Ectodermal cell (in vitro differentiated cells): ENCODE results near the gene NFATC3.
"Not testable (repeated sequence)": the region's sequence is repeated elsewhere in the genome, so short reads cannot be mapped to it uniquely, and the experiment has no call there.

Experiments used
- H3K27ac ChIP-seq: 2 replicates; pipeline ENCODE4 v1.7.0; 2013; ENCODE audit warnings: mild to moderate bottlenecking, low read depth, low read length; ENCODE audit not compliant: insufficient read depth, poor library complexity, severe bottlenecking
- H3K27me3 ChIP-seq: 2 replicates; pipeline ENCODE4 v1.7.0; 2013; ENCODE audit warnings: mild to moderate bottlenecking, low read length; ENCODE audit not compliant: insufficient read depth, control insufficient read depth, poor library complexity, severe bottlenecking
- H3K36me3 ChIP-seq: one replicate; pipeline ENCODE4 v1.7.0; 2013; ENCODE audit warnings: low read length; ENCODE audit not compliant: control insufficient read depth, insufficient read depth
- H3K4me1 ChIP-seq: one replicate; pipeline ENCODE4 v1.7.0; 2013; ENCODE audit warnings: low read length; ENCODE audit not compliant: control insufficient read depth, insufficient read depth
- H3K4me3 ChIP-seq: 2 replicates; pipeline ENCODE4 v1.7.0; 2013; ENCODE audit warnings: low read depth, low read length, control low read depth; ENCODE audit not compliant: insufficient read depth
- H3K9me3 ChIP-seq: 2 replicates; pipeline ENCODE4 v1.7.0; 2013; ENCODE audit warnings: mild to moderate bottlenecking, low read length, moderate library complexity; ENCODE audit not compliant: control insufficient read depth
- WGBS, 2 experiments: methylation state at CpG; one replicate each; pipeline ENCODE4 v1.1.7; 2013; ENCODE audit warnings: missing lambda C conversion rate in 2 of 2; 5-methylcytosine and 5-hydroxymethylcytosine counted together

NFATC3 gene

GRCh38 chr16:68116256-68116867 lies 31.2 kb downstream of the NFATC3 start:
- no peak overlapping the region for H3K27ac ChIP-seq
- no peaks in the 10 kb centered on the region for H3K4me1 ChIP-seq
- H3K4me3 ChIP-seq, result no peak overlapping the region
- WGBS, 2 experiments, result 98 to 99% methylated on average over 2 of the region's 2 CpGs
- H3K36me3 ChIP-seq, result no peaks in the 10 kb centered on the region
- H3K27me3 ChIP-seq, result no peaks in the 10 kb centered on the region
- H3K9me3 ChIP-seq, result no peaks in the 10 kb centered on the region

DNA sequence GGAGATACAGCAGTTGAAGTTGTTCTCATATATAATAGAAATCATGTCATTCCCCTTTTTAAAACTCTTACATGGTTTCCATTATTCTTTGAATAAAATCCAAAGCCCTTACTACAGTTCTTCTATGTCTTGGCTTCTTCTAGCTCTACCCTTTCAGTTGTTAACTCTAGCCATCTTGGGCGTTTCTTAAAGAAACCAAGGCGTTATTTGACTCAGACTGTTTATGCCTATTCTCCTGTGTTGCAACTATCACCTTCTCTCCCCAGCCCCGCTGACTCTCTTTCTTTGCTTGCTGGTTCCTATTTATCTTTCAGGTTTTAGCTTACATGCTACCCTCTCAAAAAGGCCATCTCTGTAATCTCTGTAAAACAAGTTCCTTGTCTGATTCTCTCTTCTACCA lies 32.7 kb downstream of the NFATC3 start:
- Histone ChIP-seq H3K4me1 (no peaks in the 10 kb centered on the region), H3K27ac (no peak overlapping the region), H3K9me3 (no peaks in the 10 kb centered on the region), H3K4me3 (no peak overlapping the region), H3K36me3 (peaks cover 7% of the 10 kb centered on the region), H3K27me3 (no peaks in the 10 kb centered on the region)
- WGBS, 2 experiments, result 92 to 94% methylated on average over 3 of the region's 3 CpGs

GRCh38 chr16:68118954-68119353 lies 33.8 kb downstream of the NFATC3 start:
- not testable (repeated sequence) for H3K9me3 ChIP-seq, H3K36me3 ChIP-seq, H3K4me3 ChIP-seq, H3K27me3 ChIP-seq, H3K27ac ChIP-seq, H3K4me1 ChIP-seq
- WGBS, 2 experiments, result 87 to 96% methylated on average over 13 of the region's 13 CpGs

- H3K27ac ChIP-seq, H3K4me1 ChIP-seq, H3K27me3 ChIP-seq, H3K9me3 ChIP-seq, H3K4me3 ChIP-seq, H3K36me3 ChIP-seq: not testable (repeated sequence)
- WGBS, 2 experiments, result 92 to 97% methylated on average over 5 of the region's 5 CpGs
These were observed 35.3 kb downstream of the NFATC3 start for GRCh38 chr16:68120496-68120895.

GRCh38 chr16:68126395-68126794 lies 41.2 kb downstream of the NFATC3 start:
- Histone ChIP-seq H3K36me3 (peaks cover 7% of the 10 kb centered on the region), H3K27me3 (no peaks in the 10 kb centered on the region), H3K4me3 (no peak overlapping the region), H3K9me3 (no peaks in the 10 kb centered on the region), H3K27ac (no peak overlapping the region), H3K4me1 (no peaks in the 10 kb centered on the region)
- WGBS, 2 experiments, result 93 to 96% methylated on average over 2 of the region's 2 CpGs

DNA sequence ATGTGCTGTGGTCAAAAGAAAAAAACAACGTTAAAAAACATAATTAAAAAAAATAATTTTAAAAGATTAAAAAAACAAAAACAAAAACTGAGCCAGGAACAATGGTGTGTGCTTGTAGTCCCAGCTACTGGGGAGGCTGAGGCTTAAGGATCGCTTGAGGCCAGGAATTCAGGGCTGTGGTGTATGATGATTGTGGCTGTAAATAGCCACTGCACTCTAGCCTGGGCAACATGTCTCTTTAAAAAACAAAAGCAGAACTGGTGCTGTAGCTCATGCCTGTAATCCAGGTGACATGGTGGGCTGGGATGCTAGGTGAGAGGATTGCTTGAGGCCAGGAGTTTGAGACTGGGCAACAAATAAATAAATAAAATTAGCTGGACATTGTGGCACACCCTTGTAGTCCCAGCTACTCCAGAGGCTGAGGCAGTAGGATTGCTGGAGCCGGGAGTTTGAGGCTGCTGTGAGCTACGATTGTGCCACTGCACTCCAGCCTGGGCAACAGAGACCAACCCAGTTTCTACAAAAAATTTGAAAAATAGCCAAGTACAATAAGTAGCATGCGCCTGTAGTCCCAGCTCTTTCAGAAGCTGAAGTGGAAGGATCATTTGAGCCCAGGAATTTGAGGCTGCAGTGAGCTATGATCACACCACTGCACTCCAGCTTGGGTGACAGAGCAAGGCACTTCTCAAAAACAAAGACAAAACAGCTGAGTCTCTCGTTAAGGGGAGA lies 43.6 kb downstream of the NFATC3 start:
- Histone ChIP-seq H3K36me3 (no peaks in the 10 kb centered on the region), H3K4me3 (no peak overlapping the region), H3K27ac (no peak overlapping the region), H3K4me1 (no peaks in the 10 kb centered on the region), H3K27me3 (no peaks in the 10 kb centered on the region), H3K9me3 (no peaks in the 10 kb centered on the region)
- 93 to 95% methylated on average over 5 to 6 of the region's 6 CpGs for WGBS, 2 experiments

- H3K9me3 ChIP-seq, result no peaks in the 10 kb centered on the region
- H3K4me1 ChIP-seq, result no peaks in the 10 kb centered on the region
- no peaks in the 10 kb centered on the region for H3K27me3 ChIP-seq
- no peaks in the 10 kb centered on the region for H3K36me3 ChIP-seq
- whole genome bisulfite sequencing, 2 experiments, result 90 to 98% methylated on average over 3 of the region's 3 CpGs
- H3K4me3 ChIP-seq, result no peak overlapping the region
- no peak overlapping the region for H3K27ac ChIP-seq
These were observed 45.4 kb downstream of the NFATC3 start for GRCh38 chr16:68130520-68130919.

DNA sequence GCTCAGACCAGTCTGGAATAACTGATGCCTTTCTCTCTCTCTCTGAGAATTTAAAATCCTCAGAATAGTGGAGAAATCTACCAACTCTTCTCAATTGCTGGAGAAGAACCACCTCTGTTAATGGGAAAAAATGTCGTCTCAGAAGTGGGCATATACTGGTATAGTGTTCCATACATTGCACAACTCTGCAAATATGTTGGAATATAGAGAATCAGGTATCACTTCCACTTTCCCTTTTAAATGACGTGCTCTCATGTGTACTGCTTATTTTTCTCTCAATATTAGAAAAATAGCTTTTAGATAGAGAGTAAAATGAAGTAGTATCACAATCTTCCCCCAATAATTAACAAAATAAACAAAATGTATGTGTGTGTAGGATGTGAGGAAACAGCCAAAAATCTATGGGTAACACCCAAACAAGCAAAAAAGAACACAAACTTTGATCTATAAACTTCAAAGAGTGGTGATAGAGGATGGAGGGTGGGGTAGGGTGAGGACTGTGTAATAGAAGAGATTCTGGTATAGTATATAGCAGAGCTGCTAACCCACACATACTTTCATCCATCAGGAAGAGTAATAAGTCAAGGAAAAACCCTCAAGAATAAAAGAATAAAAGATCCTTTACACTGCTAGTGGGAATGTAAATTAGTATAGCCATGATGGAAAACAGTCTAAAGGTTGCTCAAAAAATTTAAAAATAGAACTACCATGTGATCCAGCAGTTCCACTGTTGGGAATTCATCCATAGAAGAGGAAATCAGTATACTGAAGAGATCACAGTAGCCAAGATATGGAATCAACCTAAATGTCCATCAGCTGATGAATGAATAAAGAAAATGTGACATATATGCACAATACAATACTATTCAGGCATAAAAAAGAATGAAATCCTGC lies 46.9 kb downstream of the NFATC3 start:
- Histone ChIP-seq H3K4me1 (no peaks in the 10 kb centered on the region), H3K27me3 (no peaks in the 10 kb centered on the region), H3K27ac (no peak overlapping the region), H3K36me3 (no peaks in the 10 kb centered on the region), H3K4me3 (no peak overlapping the region), H3K9me3 (no peaks in the 10 kb centered on the region)
- 95 to 100% methylated on average over 1 of the region's 2 CpGs for WGBS, 2 experiments

DNA sequence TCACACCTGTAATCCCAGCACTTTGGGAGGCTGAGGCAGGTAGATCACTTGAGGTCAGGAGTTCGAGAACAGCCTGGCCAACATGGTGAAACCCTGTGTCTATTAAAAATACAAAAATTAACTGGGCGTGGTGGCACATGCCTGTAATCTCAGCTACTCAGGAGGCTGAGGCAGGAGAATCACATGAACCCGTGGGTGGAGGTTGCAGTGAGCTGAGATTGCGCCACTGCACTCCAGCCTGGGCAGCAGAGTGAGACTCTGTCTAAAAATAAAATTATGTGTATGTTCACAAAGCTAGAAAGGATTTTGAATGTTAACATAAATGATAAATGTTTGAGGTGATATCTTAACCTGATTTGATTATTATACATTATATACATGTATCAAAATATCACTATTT lies 47.8 kb downstream of the NFATC3 start:
- H3K9me3 ChIP-seq, H3K4me1 ChIP-seq, H3K36me3 ChIP-seq, H3K4me3 ChIP-seq, H3K27ac ChIP-seq, H3K27me3 ChIP-seq: not testable (repeated sequence)
- 91 to 96% methylated on average over 4 of the region's 4 CpGs for WGBS, 2 experiments

DNA sequence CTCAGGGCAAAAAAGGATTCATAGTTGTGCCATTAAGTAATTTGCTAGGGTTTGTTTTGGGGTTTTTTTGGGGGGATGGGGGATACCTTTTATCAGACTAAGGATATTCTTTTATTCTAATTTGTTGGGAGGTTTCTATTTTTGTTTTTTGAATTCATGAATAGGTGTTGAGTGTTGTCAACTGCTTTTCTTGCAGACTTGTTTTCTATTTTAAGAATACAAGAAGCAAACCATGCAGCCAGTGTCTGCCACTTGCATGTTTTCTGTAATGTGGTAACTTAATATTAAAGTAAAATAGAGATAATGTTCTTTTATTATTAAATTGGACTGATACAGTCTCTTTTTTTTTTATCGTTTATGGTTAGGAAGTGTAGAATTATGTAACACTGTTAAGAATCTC lies 49.5 kb downstream of the NFATC3 start:
- Histone ChIP-seq H3K4me1 (no peaks in the 10 kb centered on the region), H3K36me3 (no peaks in the 10 kb centered on the region), H3K9me3 (no peaks in the 10 kb centered on the region), H3K27me3 (no peaks in the 10 kb centered on the region), H3K4me3 (no peak overlapping the region), H3K27ac (no peak overlapping the region)
- 80 to 100% methylated on average over 1 of the region's 1 CpG for WGBS, 2 experiments
